Transverse colon (tissue), 4 donors: ENCODE measurements around the gene KIF3A.

Source experiments
- EP300 ChIP-seq: sonication (generic); formaldehyde crosslinking; IDR thresholded peaks from one replicate; pipeline ENCODE4 v1.6.1; 2017; ENCODE audit warnings: antibody characterized with exemption, low read depth
- POLR2A ChIP-seq: fragments of 450-650 bp; IDR thresholded peaks from one replicate; pipeline ENCODE4 v1.6.1; 2016; ENCODE audit warnings: antibody characterized with exemption, mild to moderate bottlenecking, moderate library complexity
- POLR2AphosphoS5 ChIP-seq, 3 donors: sonication (generic); formaldehyde crosslinking; IDR thresholded peaks; one replicate each; pipeline ENCODE4 v1.6.1; 2016; ENCODE audit warnings: antibody characterized with exemption in 3 of 3
- TF ChIP-seq, protein P1 (sequence below), 5 experiments: fragments of 200-600 bp in 3 of 5; fragments of 450-650 bp in 2 of 5; sonication (generic) in 3 of 5; IDR thresholded peaks; 1 replicate in 2 of 5; 2 replicates in 3 of 5; pipeline ENCODE4 v1.5.1; 2016 to 2017; ENCODE audit warnings: antibody characterized with exemption in 5 of 5, inconsistent platforms in 3 of 5, mild to moderate bottlenecking in 2 of 5, moderate library complexity in 1 of 5

DNA sequence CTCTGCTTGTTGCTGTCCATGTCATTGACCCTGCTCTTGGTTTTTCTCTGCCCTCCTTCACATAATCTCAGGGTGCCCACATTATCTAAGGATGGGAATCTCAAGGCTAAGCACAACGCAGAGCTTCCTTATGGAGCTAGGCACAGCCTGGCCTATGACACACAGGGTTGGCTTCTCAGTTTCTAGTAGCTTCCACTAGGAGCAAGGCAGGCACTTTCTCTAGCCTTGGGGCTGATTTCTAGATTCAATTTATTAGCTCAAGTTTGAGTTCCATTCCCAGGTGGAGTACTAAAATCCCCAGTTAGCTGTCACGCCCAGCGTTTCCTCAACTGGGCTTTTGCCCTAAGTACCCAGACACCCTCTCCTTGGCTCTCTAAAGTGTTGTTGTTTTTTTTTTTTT lies 51.2 kb downstream of the KIF3A start:
- TF ChIP-seq, protein P1, sequence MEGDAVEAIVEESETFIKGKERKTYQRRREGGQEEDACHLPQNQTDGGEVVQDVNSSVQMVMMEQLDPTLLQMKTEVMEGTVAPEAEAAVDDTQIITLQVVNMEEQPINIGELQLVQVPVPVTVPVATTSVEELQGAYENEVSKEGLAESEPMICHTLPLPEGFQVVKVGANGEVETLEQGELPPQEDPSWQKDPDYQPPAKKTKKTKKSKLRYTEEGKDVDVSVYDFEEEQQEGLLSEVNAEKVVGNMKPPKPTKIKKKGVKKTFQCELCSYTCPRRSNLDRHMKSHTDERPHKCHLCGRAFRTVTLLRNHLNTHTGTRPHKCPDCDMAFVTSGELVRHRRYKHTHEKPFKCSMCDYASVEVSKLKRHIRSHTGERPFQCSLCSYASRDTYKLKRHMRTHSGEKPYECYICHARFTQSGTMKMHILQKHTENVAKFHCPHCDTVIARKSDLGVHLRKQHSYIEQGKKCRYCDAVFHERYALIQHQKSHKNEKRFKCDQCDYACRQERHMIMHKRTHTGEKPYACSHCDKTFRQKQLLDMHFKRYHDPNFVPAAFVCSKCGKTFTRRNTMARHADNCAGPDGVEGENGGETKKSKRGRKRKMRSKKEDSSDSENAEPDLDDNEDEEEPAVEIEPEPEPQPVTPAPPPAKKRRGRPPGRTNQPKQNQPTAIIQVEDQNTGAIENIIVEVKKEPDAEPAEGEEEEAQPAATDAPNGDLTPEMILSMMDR (IDR thresholded peaks at IDR 0.05): no peak
- TF ChIP-seq POLR2AphosphoS5 (IDR thresholded peaks at IDR 0.05): no peak
- no peak for TF ChIP-seq POLR2A
- TF ChIP-seq EP300: no peak
